GM19099 (cell line): ENCODE data around the gene CSTA.

ENCODE experiments used
- POLR2A ChIP-seq: IDR thresholded peaks from 3 replicates; pipeline ENCODE4 v1.6.1; 2011; ENCODE audit warnings: low read depth; ENCODE audit not compliant: insufficient read length; ENCODE audit errors: extremely low read depth

The CSTA gene

GRCh38 chr3:122324871-122325323 lies at the start of gene CSTA:
Gene CSTA, plus strand, starts transcription at chr3:122325248. Its CDS starts 45 bp downstream, at chr3:122325293.
- TF ChIP-seq POLR2A, result no peak

- TF ChIP-seq POLR2A, result no peak
These were observed 43.2 kb upstream of the CSTA start for GRCh38 chr3:122281891-122282290.

GRCh38 chr3:122283796-122284445 lies 41.1 kb upstream of the CSTA start:
- TF ChIP-seq POLR2A, result no peak

GRCh38 chr3:122284486-122284885 lies 40.6 kb upstream of the CSTA start:
- TF ChIP-seq POLR2A, result no peak

GRCh38 chr3:122294359-122294758 lies 30.7 kb upstream of the CSTA start:
- TF ChIP-seq POLR2A, result no peak

GRCh38 chr3:122295266-122296062 lies 29.6 kb upstream of the CSTA start:
- TF ChIP-seq POLR2A, result no peak

- no peak for TF ChIP-seq POLR2A
These were observed 26.8 kb upstream of the CSTA start for GRCh38 chr3:122298239-122298638.

- TF ChIP-seq POLR2A, result no peak
These were observed 25.8 kb upstream of the CSTA start for GRCh38 chr3:122299215-122299614.

- no peak for TF ChIP-seq POLR2A
These were observed 25.1 kb upstream of the CSTA start for GRCh38 chr3:122299872-122300460.

GRCh38 chr3:122301063-122301462 lies 24.0 kb upstream of the CSTA start:
- no peak for TF ChIP-seq POLR2A

GRCh38 chr3:122305818-122306621 lies 19.0 kb upstream of the CSTA start:
- TF ChIP-seq POLR2A, result no peak

GRCh38 chr3:122306622-122306953 lies 18.5 kb upstream of the CSTA start:
- no peak for TF ChIP-seq POLR2A

GRCh38 chr3:122307094-122307687 lies 17.9 kb upstream of the CSTA start:
- no peak for TF ChIP-seq POLR2A

- TF ChIP-seq POLR2A, result no peak
These were observed 17.1 kb upstream of the CSTA start for GRCh38 chr3:122307976-122308375.

- TF ChIP-seq POLR2A, result no peak
These were observed 14.7 kb upstream of the CSTA start for GRCh38 chr3:122310361-122310760.

- TF ChIP-seq POLR2A, result no peak
These were observed 12.2 kb upstream of the CSTA start for GRCh38 chr3:122312826-122313225.

- TF ChIP-seq POLR2A, result no peak
These were observed 11.8 kb upstream of the CSTA start for GRCh38 chr3:122313281-122313680.
